ENCODE results near the gene CSTPP1. TPM values are rescaled to one million over a fixed set of nuclear protein-coding genes. Genes with fewer than 3 reads are reported as not detected.

CSTPP1 gene
- total and polyA plus RNA-seq, 2 of the 4 experiments (the other 2 are of a cell fraction): 22.0 to 35.7 TPM

- no CpG with 5 or more reads among the region's 2 CpGs for WGBS, 2 experiments (ENCODE audit: extremely low coverage in 2 of 2, insufficient read length in 1 of 2)
- Histone ChIP-seq H3K9me1 (ENCODE audit: insufficient read depth, low read length) (peaks cover 3% of the 10 kb centered on the region; the same call in 1 of the 2 replicates), H3K4me1 (ENCODE audit: control insufficient read depth, insufficient read depth, low read length) (no peaks in the 10 kb centered on the region), H4K8ac (ENCODE audit: low read depth in 2 of 2, low read length in 2 of 2) (no peak overlapping the region), H3K4me2 (ENCODE audit: low read depth, low read length) (no peak overlapping the region), H2BK5ac (ENCODE audit: low read depth, low read length, poor library complexity, severe bottlenecking) (no peak overlapping the region), H2AK5ac (ENCODE audit: low read depth, low read length) (no peak overlapping the region), H2BK20ac (ENCODE audit: low read depth, low read length) (no peak overlapping the region), H4K91ac (ENCODE audit: insufficient read depth, low read depth, low read length) (no peak overlapping the region), H3K23ac (ENCODE audit: low read depth, low read length) (no peak overlapping the region), H2BK15ac (ENCODE audit: low read depth, low read length) (no peak overlapping the region), H3K36me3 (ENCODE audit: control insufficient read depth, insufficient read depth, low read length) (no peaks in the 10 kb centered on the region), H3K4me3 (ENCODE audit: insufficient read depth, low read depth, low read length) (no peak overlapping the region), H2AK9ac (replicated peaks; ENCODE audit: low read depth, low read length, poor library complexity) (no peak overlapping the region), H3K14ac (replicated peaks; ENCODE audit: low read depth, low read length) (no peak overlapping the region), H2BK120ac (ENCODE audit: low read depth, low read length) (no peak overlapping the region), H4K5ac (ENCODE audit: low read depth, low read length) (no peak overlapping the region), H4K20me1 (ENCODE audit: insufficient read depth, low read length) (no peaks in the 10 kb centered on the region), H3K18ac (ENCODE audit: low read depth, low read length) (no peak overlapping the region), H3K27me3 (ENCODE audit: control insufficient read depth, insufficient read depth, low read length) (no peaks in the 10 kb centered on the region), H3K79me1 (ENCODE audit: low read depth in 1 of 2, low read length in 2 of 2) (no peaks in the 10 kb centered on the region; a peak in 1 of 4 replicates), H3K9me3 (ENCODE audit: control insufficient read depth, insufficient read depth, low read length) (no peaks in the 10 kb centered on the region), H3K27ac (ENCODE audit: insufficient read depth, low read length) (no peak overlapping the region), H3K9ac (ENCODE audit: low read depth, low read length) (no peak overlapping the region), H3K56ac (ENCODE audit: extremely low read depth, insufficient read depth, low read length) (no peak overlapping the region), H2AFZ (replicated peaks; ENCODE audit: low read length, poor library complexity) (no peak overlapping the region), H3K4ac (ENCODE audit: low read depth, low read length) (no peak overlapping the region)
- ATAC-seq (ENCODE audit: low read depth): no peak
- ChIA-PET CTCF (interaction anchor here (0.6 kb wide), 1 partner anchor 22 kb away, joined by 3 read pairs; no protein-coding TSS in a partner anchor), POLR2A (ENCODE audit: unreplicated experiment) (no interaction called here)
- in situ Hi-C loops (cut with MboI; ENCODE audit: low sequenced_read_pairs) (no loop called here), intact Hi-C loops (cut with micrococcal nuclease) (no loop called here), dilution Hi-C loops (cut with HindIII; ENCODE audit: low sequenced_read_pairs, unreplicated experiment) (no loop called here)
- DNase-seq: no peak
- no TSS peak for BruUV-seq (replicated peaks)
- no peak for TF ChIP-seq POLR2A (IDR thresholded peaks at IDR 0.05; ENCODE audit: low read depth, low read length)
- no peak for TF ChIP-seq CHD1 (IDR thresholded peaks at IDR 0.05; ENCODE audit: low read depth, low read length)
- TF ChIP-seq, protein P1, sequence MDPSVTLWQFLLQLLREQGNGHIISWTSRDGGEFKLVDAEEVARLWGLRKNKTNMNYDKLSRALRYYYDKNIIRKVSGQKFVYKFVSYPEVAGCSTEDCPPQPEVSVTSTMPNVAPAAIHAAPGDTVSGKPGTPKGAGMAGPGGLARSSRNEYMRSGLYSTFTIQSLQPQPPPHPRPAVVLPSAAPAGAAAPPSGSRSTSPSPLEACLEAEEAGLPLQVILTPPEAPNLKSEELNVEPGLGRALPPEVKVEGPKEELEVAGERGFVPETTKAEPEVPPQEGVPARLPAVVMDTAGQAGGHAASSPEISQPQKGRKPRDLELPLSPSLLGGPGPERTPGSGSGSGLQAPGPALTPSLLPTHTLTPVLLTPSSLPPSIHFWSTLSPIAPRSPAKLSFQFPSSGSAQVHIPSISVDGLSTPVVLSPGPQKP (IDR thresholded peaks at IDR 0.05; ENCODE audit: borderline replicate concordance, low read depth, low read length): no peak
- TF ChIP-seq RFX5 (IDR thresholded peaks at IDR 0.05; ENCODE audit: low read depth, low read length): no peak
- no peak for TF ChIP-seq BHLHE40 (IDR thresholded peaks at IDR 0.05; ENCODE audit: low read depth, low read length)
These were observed 190.7 kb downstream of the CSTPP1 start for GRCh38 chr11:47127213-47127612.
